ENCODE measurements around the gene LAMP1. TPM values are rescaled to one million over a fixed set of nuclear protein-coding genes. Genes with fewer than 3 reads are reported as not detected.
A peak's percentile ranks its signal among the peaks of the same experiment; 100 is the strongest.
"Not testable (repeated sequence)": the region's sequence is repeated elsewhere in the genome, so short reads cannot be mapped to it uniquely, and the experiment has no call there.

Gene LAMP1
- total RNA-seq, 1 experiment from 2014 or later = 66.7 TPM

DNA sequence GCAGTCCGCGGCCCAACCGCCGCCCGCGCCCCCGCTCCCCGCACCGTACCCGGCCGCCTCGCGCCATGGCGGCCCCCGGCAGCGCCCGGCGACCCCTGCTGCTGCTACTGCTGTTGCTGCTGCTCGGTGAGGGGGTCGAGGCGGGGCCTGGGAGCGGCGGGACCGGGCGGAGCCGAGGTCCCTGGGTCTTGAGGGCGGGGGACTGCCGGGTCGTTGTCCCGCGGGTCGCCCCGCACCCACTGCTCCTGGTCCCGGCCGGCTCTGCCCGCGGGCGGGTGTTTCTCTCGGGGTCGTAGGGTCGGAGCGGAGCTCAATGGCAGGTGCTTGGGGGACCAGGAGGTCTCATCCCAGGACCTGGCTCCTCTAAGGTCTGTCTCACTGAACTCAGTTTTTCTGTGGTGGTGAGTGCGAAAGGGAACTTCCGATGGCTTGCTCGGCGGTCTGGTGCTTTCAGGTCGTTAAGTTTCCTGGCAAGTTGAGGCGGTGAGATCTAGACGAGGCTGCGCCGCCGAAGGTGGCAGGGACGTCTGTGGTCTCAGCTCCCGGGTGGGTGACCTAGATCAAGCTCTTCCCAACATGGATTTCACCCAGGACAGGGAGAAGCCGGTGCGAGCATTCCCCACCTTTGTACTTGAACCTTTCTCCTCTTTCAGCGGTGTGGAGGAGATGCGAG lies 467 bp downstream of the LAMP1 start:
- DNase-seq (ENCODE audit: low read depth) = peak; percentile 17

- DNase-seq (ENCODE audit: low read depth) = no peak
These were observed 1.3 kb downstream of the LAMP1 start for GRCh38 chr13:113298043-113298945.

- DNase-seq (ENCODE audit: low read depth) = no peak
These were observed 2.9 kb downstream of the LAMP1 start for GRCh38 chr13:113299951-113300350.

GRCh38 chr13:113302986-113303385 lies 5.9 kb downstream of the LAMP1 start:
- DNase-seq (ENCODE audit: low read depth) = no peak

GRCh38 chr13:113304121-113304520 lies 7.1 kb downstream of the LAMP1 start:
- DNase-seq (ENCODE audit: low read depth) = no peak

DNA sequence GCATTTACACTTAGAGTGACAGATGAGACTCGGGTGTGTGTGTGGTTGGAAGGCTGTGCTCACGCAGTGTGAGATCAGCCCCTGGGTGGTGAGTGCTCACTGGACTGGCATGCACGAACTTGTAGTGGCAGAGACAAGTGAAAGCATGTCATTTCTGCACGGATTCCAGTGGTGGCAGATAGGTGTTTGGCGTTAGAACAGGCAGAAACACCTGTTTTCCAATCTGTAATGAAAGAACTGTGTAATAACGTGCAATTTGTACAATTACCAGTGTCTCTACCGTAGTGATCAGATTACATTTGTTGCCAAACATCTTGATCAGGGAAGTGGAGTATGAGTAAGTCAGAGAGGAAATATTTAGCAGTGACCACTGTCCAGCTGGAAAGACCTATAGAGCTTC lies 8.2 kb downstream of the LAMP1 start:
- peak; percentile 50 for DNase-seq (ENCODE audit: low read depth)

- no peak for DNase-seq (ENCODE audit: low read depth)
These were observed 10.5 kb downstream of the LAMP1 start for GRCh38 chr13:113307491-113307890.

GRCh38 chr13:113309473-113309872 lies 12.4 kb downstream of the LAMP1 start:
- DNase-seq (ENCODE audit: low read depth) = no peak

- not testable (repeated sequence) for DNase-seq (ENCODE audit: low read depth)
These were observed 17.1 kb downstream of the LAMP1 start for GRCh38 chr13:113314112-113314511.

DNA sequence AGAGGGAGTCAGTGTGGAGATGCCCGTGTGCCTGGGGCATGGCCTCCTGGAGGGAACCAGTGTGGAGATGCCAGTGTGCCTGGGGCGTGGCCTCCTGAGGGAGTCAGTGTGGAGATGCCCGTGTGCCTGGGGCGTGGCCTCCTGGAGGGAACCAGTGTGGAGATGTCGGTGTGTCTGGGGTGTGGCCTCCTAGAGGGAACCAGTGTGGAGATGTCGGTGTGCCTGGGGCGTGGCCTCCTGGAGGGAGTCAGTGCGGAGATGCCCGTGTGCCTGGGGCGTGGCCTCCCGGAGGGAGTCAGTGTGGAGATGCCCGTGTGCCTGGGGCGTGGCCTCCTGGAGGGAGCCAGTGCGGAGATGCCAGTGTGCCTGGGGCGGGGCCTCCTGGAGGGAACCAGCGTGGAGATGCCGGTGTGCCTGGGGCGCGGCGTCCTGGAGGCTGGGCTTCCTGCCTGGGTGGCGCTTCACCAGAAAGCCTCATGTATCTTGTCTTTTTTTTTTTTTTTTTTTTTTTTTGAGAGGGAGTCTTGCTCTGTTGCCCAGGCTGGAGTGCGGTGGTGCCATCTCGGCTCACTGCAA lies 17.9 kb downstream of the LAMP1 start:
- not testable (repeated sequence) for DNase-seq (ENCODE audit: low read depth)

DNA sequence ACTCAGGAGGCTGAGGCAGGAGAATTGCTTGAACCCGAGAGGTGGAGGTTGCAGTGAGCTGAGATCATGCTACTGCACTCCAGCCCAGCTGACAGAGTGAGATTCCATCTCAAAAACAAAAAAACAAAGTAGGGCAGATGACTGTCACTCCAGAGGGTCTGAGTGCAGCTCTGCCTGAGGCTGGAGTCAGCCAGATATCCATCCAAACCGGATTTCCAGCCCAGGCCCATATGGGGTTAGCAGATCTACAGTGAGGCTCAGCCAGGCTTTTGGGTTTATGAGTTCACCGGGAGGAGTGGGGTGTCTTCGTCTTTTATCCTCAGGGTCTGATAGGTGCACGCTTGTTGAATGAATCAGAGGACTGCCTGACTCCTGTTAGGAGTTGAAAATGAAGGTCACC lies 19.0 kb downstream of the LAMP1 start:
- no peak for DNase-seq (ENCODE audit: low read depth)

- DNase-seq (ENCODE audit: low read depth) = no peak
These were observed 20.0 kb downstream of the LAMP1 start for GRCh38 chr13:113317031-113317430.

- DNase-seq (ENCODE audit: low read depth) = no peak
These were observed 21.9 kb downstream of the LAMP1 start for GRCh38 chr13:113318956-113319355.

DNA sequence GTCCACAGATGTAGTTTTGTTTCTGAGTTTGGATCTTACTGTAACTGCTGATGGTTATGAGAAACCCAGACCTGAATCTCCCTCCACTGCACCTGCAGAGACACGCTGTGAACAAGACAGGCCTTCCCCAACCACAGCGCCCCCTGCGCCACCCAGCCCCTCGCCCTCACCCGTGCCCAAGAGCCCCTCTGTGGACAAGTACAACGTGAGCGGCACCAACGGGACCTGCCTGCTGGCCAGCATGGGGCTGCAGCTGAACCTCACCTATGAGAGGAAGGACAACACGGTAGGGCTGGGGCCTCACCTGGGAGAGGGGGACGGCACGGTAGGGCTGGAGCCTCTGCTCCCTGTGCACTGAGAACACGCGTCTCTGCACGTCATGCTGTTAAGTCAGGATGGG lies 22.3 kb downstream of the LAMP1 start:
- DNase-seq (ENCODE audit: low read depth) = no peak

DNA sequence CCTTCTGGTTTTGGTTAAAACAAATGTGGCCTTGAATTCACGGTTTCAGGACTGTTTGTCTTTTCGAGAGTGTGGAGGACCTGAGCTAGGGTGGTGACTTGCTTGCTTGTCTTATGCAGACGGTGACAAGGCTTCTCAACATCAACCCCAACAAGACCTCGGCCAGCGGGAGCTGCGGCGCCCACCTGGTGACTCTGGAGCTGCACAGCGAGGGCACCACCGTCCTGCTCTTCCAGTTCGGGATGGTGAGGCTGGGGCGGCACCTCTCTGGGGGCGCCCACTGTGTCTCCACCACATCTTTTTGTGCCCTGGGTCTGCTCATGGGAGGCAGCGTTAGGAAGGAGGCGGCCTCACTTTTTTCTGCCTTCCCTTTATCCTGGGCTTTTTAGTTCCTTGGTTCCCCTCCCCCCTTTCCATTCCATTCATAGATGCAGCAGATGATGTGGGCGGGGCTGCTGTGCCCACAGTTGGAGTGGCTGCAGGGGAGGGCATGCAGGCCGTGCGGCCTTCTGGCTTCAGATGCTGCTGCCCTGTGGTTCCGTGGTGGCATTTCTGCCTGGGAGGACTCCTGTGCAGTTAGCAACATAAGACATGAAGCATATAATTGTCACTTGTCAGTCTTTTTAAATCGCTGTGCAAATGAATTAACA lies 23.3 kb downstream of the LAMP1 start:
- no peak for DNase-seq (ENCODE audit: low read depth)

- DNase-seq (ENCODE audit: low read depth) = no peak
These were observed 24.5 kb downstream of the LAMP1 start for GRCh38 chr13:113321546-113321945.

DNA sequence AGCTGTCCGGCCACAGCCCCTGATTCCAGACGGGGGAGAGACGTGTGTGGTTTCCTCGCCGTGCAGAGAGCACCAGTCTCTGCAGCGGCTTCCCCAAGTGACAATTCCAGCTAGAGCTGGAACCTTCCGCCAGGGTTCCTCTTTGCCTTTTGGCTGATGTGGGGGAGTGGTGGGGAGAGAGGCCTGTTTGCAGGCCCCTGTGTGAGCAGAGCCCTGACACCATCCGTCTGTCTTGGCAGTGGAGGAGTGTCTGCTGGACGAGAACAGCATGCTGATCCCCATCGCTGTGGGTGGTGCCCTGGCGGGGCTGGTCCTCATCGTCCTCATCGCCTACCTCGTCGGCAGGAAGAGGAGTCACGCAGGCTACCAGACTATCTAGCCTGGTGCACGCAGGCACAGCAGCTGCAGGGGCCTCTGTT lies 25.0 kb downstream of the LAMP1 start:
- DNase-seq (ENCODE audit: low read depth) = no peak

DNA sequence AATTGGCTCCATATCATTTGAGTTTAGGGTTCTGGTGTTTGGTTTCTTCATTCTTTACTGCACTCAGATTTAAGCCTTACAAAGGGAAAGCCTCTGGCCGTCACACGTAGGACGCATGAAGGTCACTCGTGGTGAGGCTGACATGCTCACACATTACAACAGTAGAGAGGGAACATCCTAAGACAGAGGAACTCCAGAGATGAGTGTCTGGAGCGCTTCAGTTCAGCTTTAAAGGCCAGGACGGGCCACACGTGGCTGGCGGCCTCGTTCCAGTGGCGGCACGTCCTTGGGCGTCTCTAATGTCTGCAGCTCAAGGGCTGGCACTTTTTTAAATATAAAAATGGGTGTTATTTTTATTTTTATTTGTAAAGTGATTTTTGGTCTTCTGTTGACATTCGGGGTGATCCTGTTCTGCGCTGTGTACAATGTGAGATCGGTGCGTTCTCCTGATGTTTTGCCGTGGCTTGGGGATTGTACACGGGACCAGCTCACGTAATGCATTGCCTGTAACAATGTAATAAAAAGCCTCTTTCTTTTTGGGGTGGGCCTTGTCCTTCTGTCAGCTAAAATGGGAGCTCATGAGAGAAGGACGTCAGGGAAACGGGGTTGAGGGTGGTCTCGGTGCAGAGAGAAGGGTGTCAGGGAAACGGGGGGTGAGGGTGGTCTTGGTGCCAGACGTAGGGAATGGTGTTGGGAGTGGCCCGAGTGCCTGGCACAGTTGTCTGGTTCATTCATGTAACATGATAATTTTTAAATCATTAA lies 26.0 kb downstream of the LAMP1 start:
- no peak for DNase-seq (ENCODE audit: low read depth)

GRCh38 chr13:113323869-113324268 lies 26.8 kb downstream of the LAMP1 start:
- DNase-seq (ENCODE audit: low read depth) = no peak

GRCh38 chr13:113324398-113324797 lies 27.4 kb downstream of the LAMP1 start:
- no peak for DNase-seq (ENCODE audit: low read depth)

DNA sequence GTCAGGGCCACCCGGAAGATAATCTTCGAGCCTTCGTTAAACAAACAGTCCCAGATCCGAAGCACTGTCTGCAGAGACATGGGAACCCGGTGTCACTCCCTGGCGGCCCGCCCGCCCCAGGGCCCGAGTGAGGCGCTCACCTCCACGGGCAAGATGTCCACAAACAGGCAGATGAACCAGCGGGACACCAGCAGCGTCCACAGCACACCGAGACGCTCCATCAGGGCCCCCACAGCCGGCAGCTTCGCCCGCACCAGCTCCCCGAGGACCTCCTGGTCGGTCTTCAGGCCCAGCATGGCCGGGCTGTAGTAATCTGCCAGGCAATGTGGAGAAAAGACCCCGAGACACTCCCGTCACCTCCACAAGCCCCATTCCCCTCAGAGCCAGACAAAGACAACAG lies 28.7 kb downstream of the LAMP1 start:
- no peak for DNase-seq (ENCODE audit: low read depth)

GRCh38 chr13:113327391-113327765 lies 30.3 kb downstream of the LAMP1 start:
- DNase-seq (ENCODE audit: low read depth) = no peak
